HEK293 (cell line): ENCODE measurements around the gene MGMT.

ENCODE experiments used
- ZNF114 ChIP-seq: fragments of 450-650 bp; formaldehyde crosslinking; IDR thresholded peaks from 2 replicates; pipeline ENCODE4 v1.5.0; 2017; ENCODE audit warnings: missing biosample characterization, missing genetic modification characterization
- ZNF776 ChIP-seq: fragments of 450-650 bp; formaldehyde crosslinking; IDR thresholded peaks from 2 replicates; pipeline ENCODE4 v1.5.0; 2017; ENCODE audit warnings: missing biosample characterization, missing genetic modification characterization, borderline replicate concordance

DNA sequence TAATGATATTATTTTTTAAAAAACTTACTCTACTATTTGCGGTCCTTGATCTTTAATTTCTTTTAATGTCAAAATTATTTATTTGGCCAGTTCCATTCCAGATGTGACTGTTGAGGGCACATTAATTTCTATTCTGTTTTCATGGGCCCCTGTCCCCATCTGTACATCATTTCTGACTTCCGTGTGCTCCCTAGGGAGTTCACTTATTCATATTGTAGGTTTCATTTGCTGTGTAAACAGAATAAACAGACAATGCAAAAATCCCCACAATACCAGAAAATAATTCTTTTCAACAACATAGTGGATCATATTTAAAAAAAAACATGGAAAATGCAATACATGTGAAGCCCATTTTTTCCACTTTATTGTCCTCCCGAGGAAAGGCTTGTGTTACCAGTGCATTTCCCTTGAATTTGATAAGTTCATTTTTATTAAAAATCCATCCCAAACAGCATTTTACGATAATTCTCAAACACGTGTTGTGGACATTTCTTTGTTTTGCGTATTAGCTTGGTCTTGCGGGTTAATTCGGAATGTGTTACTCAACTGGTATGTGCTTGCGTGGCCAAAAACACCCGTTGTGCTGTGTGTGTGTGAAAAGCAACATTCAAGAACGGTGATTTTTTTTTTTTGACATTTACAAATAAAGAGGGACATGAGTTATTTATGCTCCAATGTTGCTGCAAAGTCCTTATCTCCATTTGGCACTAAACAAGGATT is 138.4 kb downstream of the MGMT start:
- TF ChIP-seq ZNF776 (tag by site-specific recombination): no peak
- TF ChIP-seq ZNF114: no peak
